SU-DHL-6 (cell line): Measurements from ENCODE around the gene RC3H2.

Source experiments
- EZH2phosphoT487 ChIP-seq: fragments of 200-600 bp; sonication (generic), shearing (Covaris generic); conservative IDR thresholded peaks from 2 replicates; pipeline ENCODE4 v1.6.1; 2018; ENCODE audit warnings: mild to moderate bottlenecking, antibody characterized with exemption, low read length, moderate library complexity, mixed read lengths
- TF ChIP-seq, protein P1 (sequence below): fragments of 200-600 bp; sonication (generic); IDR thresholded peaks from one replicate; pipeline ENCODE4 v1.5.1; 2017; ENCODE audit warnings: antibody characterized with exemption, mild to moderate bottlenecking, low read length, moderate library complexity; ENCODE audit not compliant: insufficient read depth, poor library complexity, severe bottlenecking

GRCh38 chr9:122912964-122913673 is 8.0 kb upstream of the RC3H2 start, which contains the start of gene ZBTB6:
- TF ChIP-seq, protein P1, sequence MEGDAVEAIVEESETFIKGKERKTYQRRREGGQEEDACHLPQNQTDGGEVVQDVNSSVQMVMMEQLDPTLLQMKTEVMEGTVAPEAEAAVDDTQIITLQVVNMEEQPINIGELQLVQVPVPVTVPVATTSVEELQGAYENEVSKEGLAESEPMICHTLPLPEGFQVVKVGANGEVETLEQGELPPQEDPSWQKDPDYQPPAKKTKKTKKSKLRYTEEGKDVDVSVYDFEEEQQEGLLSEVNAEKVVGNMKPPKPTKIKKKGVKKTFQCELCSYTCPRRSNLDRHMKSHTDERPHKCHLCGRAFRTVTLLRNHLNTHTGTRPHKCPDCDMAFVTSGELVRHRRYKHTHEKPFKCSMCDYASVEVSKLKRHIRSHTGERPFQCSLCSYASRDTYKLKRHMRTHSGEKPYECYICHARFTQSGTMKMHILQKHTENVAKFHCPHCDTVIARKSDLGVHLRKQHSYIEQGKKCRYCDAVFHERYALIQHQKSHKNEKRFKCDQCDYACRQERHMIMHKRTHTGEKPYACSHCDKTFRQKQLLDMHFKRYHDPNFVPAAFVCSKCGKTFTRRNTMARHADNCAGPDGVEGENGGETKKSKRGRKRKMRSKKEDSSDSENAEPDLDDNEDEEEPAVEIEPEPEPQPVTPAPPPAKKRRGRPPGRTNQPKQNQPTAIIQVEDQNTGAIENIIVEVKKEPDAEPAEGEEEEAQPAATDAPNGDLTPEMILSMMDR = no peak
- TF ChIP-seq EZH2phosphoT487 = no peak
